HepG2 (cell line): Measurements from ENCODE around the gene MAN1B1. TPM values are rescaled to one million over a fixed set of nuclear protein-coding genes. Genes with fewer than 3 reads are reported as not detected.

Experiments used
- KMT2B ChIP-seq: IDR thresholded peaks from 2 replicates; pipeline ENCODE4 v1.6.1; 2016; ENCODE audit warnings: missing genetic modification reagents, missing compliant biosample characterization
- TMF1 ChIP-seq: sonication (generic); formaldehyde crosslinking; IDR thresholded peaks from 2 replicates; pipeline ENCODE4 v1.8.1; 2022; ENCODE audit warnings: low read depth, missing genetic modification reagents
- ZNF30 ChIP-seq: sonication (generic); formaldehyde crosslinking; IDR thresholded peaks from 2 replicates; pipeline ENCODE4 v1.5.0; 2020; ENCODE audit warnings: mild to moderate bottlenecking, missing genetic modification reagents
- ZNF598 ChIP-seq: sonication (generic); formaldehyde crosslinking; IDR thresholded peaks from 2 replicates; pipeline ENCODE4 v1.5.1; 2020; ENCODE audit warnings: mild to moderate bottlenecking, missing genetic modification reagents, borderline replicate concordance
- ZNF674 ChIP-seq: sonication (generic); formaldehyde crosslinking; IDR thresholded peaks from 2 replicates; pipeline ENCODE4 v1.5.0; 2020; ENCODE audit warnings: low read depth, mild to moderate bottlenecking, missing genetic modification reagents
- ZNF768 ChIP-seq: sonication (generic); formaldehyde crosslinking; IDR thresholded peaks from 2 replicates; pipeline ENCODE4 v1.4.0; 2020; ENCODE audit warnings: missing genetic modification reagents
- polyA plus RNA-seq, 8 experiments: library from polyadenylated mRNA; depleted of rRNA in 3 of 8; stranded (reverse) in 7 of 8; unstranded in 1 of 8; fragments of >200 nt; fragmentation: Illumina TruSeq in 4 of 8; extraction: Trizol in 4 of 8; gene quantifications; 2 replicates each; pipeline versions ENCODE4 v1.2.1 to v1.2.3, GENCODE V29; 2011 to 2016; ENCODE audit warnings: low read depth in 4 of 8, missing spikeins in 1 of 8, mixed read lengths in 1 of 8; ENCODE audit not compliant: insufficient read depth in 1 of 8
- total RNA-seq, 5 experiments: library from RNA; depleted of rRNA; stranded (reverse); fragments of >200 nt; fragmentation: Illumina TruSeq; extraction: Trizol; gene quantifications; 2 replicates each; pipeline ENCODE4 v1.2.3, GENCODE V29; 2016; ENCODE audit warnings: low read depth in 1 of 5
- TF ChIP-seq, protein P1 (sequence below), 2 experiments: fragments of 450-650 bp in 1 of 2; sonication (generic) in 1 of 2; formaldehyde crosslinking in 1 of 2; IDR thresholded peaks; 2 replicates each; pipeline versions ENCODE4 v1.6.1 to v1.8.0; 2016 to 2022; ENCODE audit warnings: antibody characterized with exemption in 1 of 2, mild to moderate bottlenecking in 1 of 2, missing genetic modification reagents in 1 of 2
- TF ChIP-seq, protein P2 (sequence below): IDR thresholded peaks from 2 replicates; pipeline ENCODE4 v1.6.1; 2012; ENCODE audit warnings: inconsistent platforms
- TF ChIP-seq, protein P3 (sequence below), 2 experiments: sonication (generic) in 1 of 2; formaldehyde crosslinking in 1 of 2; IDR thresholded peaks; 2 replicates each; pipeline versions ENCODE4 v1.5.1 to v1.6.1; 2011 to 2020; ENCODE audit warnings: borderline replicate concordance in 1 of 2, low read depth in 1 of 2, low read length in 1 of 2, mild to moderate bottlenecking in 1 of 2, missing genetic modification reagents in 1 of 2, moderate library complexity in 1 of 2
- TF ChIP-seq, protein P4 (sequence below): sonication (generic); formaldehyde crosslinking; IDR thresholded peaks from 2 replicates; pipeline ENCODE4 v1.8.0; 2022; ENCODE audit warnings: mild to moderate bottlenecking, missing genetic modification reagents; ENCODE audit not compliant: insufficient replicate concordance
- TF ChIP-seq, protein P5 (sequence below): IDR thresholded peaks from 2 replicates; pipeline ENCODE4 v1.6.1; 2012; ENCODE audit warnings: low read depth, low read length, improper control_type of control experiment

MAN1B1 gene
- total and polyA plus RNA-seq, 2 of the 13 experiments (the other 11 are each of a cell fraction or from before 2014, with no cell fraction given) = 48.9 to 59.5 TPM

DNA sequence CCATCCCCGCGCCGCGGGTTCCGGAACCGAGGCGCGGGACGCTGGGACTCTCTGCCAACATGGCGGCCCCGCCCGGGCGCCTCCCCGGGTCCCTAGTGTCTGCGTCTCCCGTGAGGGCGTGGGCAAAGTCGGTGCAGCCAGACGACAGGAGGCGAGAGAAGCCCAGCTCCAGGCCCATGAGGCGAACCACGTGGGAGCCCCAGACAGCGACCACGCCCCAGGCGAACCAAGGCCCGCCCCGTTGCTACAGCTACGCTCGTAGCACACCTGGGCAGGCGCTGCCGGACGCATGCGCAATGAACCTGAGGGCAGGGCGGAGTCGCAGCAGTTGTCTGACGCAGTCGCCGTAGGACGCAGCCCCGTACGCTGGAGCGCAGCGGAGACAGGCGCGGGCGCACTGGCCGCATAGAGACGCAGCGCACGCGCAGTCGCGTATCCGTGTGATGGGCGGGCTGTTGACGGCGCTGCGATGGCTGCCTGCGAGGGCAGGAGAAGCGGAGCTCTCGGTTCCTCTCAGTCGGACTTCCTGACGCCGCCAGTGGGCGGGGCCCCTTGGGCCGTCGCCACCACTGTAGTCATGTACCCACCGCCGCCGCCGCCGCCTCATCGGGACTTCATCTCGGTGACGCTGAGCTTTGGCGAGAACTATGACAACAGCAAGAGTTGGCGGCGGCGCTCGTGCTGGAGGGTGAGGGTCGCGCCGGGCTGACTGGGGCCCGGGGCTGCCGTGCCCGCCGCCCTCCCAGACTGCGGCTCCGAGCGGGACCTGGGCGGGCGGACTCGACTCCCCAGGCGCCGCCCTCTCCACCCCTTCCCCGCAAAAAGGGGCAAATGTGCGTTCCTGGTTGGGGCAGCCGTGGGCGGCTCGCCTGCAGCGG is at the start of gene MAN1B1 (continued):
- TF ChIP-seq, protein P1, sequence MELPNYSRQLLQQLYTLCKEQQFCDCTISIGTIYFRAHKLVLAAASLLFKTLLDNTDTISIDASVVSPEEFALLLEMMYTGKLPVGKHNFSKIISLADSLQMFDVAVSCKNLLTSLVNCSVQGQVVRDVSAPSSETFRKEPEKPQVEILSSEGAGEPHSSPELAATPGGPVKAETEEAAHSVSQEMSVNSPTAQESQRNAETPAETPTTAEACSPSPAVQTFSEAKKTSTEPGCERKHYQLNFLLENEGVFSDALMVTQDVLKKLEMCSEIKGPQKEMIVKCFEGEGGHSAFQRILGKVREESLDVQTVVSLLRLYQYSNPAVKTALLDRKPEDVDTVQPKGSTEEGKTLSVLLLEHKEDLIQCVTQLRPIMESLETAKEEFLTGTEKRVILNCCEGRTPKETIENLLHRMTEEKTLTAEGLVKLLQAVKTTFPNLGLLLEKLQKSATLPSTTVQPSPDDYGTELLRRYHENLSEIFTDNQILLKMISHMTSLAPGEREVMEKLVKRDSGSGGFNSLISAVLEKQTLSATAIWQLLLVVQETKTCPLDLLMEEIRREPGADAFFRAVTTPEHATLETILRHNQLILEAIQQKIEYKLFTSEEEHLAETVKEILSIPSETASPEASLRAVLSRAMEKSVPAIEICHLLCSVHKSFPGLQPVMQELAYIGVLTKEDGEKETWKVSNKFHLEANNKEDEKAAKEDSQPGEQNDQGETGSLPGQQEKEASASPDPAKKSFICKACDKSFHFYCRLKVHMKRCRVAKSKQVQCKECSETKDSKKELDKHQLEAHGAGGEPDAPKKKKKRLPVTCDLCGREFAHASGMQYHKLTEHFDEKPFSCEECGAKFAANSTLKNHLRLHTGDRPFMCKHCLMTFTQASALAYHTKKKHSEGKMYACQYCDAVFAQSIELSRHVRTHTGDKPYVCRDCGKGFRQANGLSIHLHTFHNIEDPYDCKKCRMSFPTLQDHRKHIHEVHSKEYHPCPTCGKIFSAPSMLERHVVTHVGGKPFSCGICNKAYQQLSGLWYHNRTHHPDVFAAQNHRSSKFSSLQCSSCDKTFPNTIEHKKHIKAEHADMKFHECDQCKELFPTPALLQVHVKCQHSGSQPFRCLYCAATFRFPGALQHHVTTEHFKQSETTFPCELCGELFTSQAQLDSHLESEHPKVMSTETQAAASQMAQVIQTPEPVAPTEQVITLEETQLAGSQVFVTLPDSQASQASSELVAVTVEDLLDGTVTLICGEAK (IDR thresholded peaks at IDR 0.05) = no peak
- TF ChIP-seq, protein P1 (CRISPR knock-in tag; IDR thresholded peaks at IDR 0.05) = peak; percentile 51
- TF ChIP-seq ZNF30 (CRISPR knock-in tag) (no peak), ZNF768 (CRISPR knock-in tag) (no peak; the same call in 1 of the 2 replicates), KMT2B (peak; percentile 79; the same call in 1 of the 2 replicates), ZNF598 (CRISPR knock-in tag) (0 out of 2 replicates have a peak, but pooled peaks have one; percentile 12), ZNF674 (CRISPR knock-in tag) (peak; percentile 74; the same call in 1 of the 2 replicates), TMF1 (peak; percentile 42; the same call in 1 of the 2 replicates)
- TF ChIP-seq, protein P2, sequence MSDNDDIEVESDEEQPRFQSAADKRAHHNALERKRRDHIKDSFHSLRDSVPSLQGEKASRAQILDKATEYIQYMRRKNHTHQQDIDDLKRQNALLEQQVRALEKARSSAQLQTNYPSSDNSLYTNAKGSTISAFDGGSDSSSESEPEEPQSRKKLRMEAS = peak; percentile 89
- TF ChIP-seq, protein P3, sequence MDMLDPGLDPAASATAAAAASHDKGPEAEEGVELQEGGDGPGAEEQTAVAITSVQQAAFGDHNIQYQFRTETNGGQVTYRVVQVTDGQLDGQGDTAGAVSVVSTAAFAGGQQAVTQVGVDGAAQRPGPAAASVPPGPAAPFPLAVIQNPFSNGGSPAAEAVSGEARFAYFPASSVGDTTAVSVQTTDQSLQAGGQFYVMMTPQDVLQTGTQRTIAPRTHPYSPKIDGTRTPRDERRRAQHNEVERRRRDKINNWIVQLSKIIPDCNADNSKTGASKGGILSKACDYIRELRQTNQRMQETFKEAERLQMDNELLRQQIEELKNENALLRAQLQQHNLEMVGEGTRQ (IDR thresholded peaks at IDR 0.05; ENCODE audit: low read depth, low read length) = peak; percentile 76
- TF ChIP-seq, protein P3 (CRISPR knock-in tag; IDR thresholded peaks at IDR 0.05; ENCODE audit: borderline replicate concordance) = peak; percentile 85
- TF ChIP-seq, protein P4, sequence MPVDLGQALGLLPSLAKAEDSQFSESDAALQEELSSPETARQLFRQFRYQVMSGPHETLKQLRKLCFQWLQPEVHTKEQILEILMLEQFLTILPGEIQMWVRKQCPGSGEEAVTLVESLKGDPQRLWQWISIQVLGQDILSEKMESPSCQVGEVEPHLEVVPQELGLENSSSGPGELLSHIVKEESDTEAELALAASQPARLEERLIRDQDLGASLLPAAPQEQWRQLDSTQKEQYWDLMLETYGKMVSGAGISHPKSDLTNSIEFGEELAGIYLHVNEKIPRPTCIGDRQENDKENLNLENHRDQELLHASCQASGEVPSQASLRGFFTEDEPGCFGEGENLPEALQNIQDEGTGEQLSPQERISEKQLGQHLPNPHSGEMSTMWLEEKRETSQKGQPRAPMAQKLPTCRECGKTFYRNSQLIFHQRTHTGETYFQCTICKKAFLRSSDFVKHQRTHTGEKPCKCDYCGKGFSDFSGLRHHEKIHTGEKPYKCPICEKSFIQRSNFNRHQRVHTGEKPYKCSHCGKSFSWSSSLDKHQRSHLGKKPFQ (CRISPR knock-in tag) = peak; percentile 35
- TF ChIP-seq, protein P5, sequence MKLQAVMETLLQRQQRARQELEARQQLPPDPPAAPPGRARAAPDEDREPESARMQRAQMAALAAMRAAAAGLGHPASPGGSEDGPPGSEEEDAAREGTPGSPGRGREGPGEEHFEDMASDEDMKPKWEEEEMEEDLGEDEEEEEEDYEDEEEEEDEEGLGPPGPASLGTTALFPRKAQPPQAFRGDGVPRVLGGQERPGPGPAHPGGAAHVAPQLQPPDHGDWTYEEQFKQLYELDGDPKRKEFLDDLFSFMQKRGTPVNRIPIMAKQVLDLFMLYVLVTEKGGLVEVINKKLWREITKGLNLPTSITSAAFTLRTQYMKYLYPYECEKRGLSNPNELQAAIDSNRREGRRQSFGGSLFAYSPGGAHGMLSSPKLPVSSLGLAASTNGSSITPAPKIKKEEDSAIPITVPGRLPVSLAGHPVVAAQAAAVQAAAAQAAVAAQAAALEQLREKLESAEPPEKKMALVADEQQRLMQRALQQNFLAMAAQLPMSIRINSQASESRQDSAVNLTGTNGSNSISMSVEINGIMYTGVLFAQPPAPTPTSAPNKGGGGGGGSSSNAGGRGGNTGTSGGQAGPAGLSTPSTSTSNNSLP = peak; percentile 9; the same call in 1 of the 2 replicates
